ENCODE results near the gene TMCC2.
"Not testable (repeated sequence)": the region's sequence is repeated elsewhere in the genome, so short reads cannot be mapped to it uniquely, and the experiment has no call there.

Gene TMCC2

GRCh38 chr1:205283270-205284147 is 55.8 kb downstream of the TMCC2 start:
- no peak for DNase-seq (ENCODE audit: low read depth)

GRCh38 chr1:205284420-205285144 is 56.8 kb downstream of the TMCC2 start:
- peak; percentile 85 for DNase-seq (ENCODE audit: low read depth)

DNA sequence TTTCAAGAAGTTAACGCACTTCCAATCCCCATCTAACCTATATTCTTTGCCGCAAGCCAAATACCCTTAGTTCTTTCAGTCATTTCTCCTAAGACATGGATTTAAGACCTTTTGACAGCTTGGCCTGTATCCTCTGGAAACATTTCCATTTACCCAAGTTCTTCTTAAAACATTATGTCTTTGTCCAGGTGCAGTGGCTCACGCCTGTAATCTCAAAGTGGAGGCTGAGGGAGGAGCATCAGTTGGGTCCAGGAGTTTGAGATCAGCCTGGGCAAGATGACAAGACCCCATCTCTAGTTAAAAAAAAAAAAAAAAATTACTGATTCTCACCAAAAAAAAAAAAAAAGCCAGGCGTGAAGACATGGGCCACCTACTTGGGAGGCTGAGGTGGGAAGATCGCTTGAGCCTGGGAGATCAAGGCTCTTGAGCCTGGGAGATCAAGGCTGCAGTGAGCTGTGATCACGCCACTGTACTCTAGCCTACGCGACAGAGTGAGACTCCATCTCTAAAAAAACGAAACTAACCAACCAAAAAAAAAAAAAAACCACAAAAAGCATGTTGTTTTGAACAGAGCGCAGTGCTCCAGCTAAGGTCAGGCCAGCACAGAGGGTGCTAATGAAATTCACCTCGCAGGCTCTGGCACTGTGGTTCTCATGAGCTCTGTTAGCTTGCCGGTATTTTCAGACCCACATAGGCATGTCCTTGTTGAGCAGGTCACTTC is 57.8 kb downstream of the TMCC2 start:
- DNase-seq (ENCODE audit: low read depth), result no peak

DNA sequence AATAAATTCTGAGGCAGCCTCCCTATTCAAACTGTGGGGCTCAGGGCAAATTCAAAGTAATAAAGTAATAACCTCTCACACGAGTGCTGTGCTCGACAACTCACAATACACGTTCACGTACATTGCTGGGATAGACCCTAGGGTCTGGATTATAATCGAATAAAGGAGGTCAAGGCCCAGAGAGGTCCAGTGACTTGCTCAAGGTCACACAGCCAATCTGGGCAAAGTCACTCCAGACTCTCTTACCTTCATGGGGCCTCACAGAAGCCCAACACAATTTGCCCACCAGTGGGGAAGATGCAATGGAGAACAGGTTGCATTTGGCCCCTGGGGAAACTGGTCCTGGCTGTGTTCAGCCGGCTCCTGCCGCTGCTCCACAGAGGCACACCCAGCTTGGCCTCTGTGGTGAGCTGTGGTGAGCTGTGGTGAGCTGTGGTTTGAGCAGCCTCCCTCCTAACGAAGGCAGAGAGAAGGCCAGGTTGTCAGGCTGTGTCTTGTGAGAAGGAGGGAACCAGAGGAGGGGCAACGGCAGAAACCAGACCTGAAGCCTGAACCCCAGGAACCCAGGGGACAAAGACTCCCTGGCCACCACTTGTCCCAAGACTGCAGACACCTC is 58.7 kb downstream of the TMCC2 start:
- DNase-seq (ENCODE audit: low read depth), result no peak

DNA sequence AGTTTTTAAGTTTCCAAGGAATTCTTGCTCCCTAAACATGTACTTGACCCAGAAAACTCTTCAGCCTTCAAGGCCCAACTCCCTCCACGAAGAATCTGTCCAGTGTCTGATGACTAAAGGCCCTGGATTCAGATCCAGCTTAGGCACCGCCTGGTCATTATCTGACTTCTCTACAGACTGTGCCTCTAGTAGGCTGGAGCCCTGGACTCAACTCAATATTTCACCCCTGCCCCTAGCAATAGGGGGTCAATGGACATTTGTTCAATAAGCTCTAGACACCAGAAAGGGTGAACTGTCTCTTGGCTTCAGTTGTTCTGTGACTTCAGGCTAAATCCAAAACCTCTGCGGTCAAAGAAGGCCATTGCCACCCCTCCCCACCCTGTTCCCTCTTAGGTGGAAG is 59.3 kb downstream of the TMCC2 start:
- no peak for DNase-seq (ENCODE audit: low read depth)

GRCh38 chr1:205287767-205288559 is 60.2 kb downstream of the TMCC2 start:
- no peak for DNase-seq (ENCODE audit: low read depth)

GRCh38 chr1:205291596-205291995 is 63.9 kb downstream of the TMCC2 start:
- no peak for DNase-seq (ENCODE audit: low read depth)

DNA sequence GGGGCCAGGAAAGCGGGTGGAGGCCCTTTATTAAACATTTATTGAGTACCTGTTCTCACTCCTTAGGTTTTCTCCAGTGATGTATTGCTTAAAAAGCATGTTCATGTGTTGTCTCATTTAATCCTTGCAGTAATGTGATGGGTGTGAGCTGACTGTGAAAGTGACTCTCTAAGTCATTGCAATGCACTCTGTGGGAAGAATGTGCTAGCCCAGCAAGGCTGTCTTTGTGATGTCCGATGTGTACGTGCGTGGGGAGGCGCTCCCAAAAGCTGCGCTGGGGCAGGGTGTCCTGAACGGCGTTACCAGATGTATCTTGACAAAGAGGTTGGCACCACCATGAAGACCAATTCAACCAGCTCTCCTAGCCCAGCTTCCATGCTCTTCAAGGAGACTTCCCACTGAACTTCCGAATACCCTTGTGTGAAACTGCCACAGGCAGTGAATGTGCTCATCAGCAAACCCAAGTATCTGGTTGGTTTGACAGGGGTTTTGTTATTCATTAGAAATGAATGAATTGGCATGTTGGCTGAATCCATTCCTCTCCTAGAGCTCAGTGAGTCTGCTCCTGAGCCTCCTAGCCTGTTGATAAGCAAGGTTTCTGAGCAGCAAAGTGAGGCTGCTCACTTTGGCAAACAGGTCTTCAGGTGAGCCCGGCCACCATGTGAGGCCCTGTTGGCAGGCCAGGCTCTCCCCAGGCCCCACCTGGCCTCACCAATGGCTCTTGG is 65.8 kb downstream of the TMCC2 start:
- no peak for DNase-seq (ENCODE audit: low read depth)

DNA sequence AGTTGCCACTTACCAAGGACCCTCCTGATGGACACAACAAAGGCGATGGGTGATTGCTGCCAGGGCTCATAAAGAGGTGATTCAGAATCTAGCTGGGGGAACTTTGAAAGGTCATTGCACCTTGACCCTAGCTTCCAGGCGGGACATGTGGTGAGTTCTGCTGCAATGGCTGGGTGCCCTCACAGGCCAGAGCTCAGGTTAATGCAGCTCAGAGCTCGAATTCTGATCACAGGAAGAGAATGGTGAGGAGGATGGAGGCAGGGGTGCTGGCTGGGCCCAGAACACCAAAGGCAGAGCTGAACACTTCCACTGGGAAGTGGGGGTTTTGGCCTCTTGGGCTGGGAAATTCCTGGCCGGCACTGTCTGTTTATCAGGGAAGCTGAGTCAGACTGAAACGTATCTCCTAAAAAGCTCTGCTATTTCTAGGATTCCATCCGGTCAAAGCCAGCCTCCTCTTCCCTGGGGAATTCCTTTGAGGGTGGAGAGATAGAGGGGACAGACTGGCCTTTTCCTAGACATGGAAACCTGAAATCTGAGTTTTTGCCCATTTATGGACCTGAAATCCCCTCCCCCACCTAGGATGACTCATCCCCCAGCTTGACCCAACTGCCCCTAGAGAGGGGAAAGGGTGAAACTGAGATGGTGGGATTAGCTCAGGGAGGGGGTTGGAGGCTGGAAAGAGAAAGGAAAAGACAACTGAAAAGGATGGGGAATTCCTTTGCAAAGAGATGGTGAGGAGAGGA is 66.6 kb downstream of the TMCC2 start:
- DNase-seq (ENCODE audit: low read depth), result peak; percentile 49

DNA sequence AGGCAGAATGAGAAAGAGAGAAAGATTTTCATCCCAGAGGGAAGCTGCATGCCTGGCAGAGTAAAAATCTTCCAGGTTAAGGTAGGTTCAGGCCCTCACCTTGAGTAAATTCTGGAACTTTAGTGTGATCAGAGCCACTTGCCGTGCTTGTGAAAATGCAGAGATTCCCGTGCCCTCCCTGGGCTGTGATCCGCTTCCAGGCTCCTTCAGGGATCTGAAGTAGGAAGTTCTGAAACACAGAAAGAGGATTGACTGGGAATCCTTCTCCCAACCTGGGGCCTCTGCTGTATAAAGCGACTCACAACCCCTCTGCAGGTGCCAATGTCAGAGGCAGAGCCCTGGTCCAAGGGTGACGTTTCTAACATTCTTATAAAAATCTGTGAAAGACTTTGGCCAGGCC is 67.2 kb downstream of the TMCC2 start:
- no peak for DNase-seq (ENCODE audit: low read depth)

DNA sequence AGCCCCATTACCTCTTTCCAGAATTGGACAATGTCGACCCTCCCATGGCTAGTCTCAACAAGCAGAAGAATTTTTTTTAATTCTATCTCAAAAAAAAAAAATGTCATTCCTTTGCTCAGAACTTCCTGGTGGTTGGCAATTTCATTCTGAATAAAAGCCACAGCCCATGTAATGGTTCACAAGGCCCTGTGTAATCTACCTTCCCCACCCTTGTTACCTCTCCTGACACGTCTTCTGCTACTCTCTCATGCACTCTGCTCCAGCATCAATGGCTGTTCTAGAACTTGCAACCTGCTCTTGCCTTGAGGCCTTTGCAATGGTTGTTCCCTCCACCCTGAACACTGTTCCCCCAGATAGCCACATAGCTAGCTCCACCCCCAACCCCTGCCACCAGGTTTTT is 68.4 kb downstream of the TMCC2 start:
- DNase-seq (ENCODE audit: low read depth), result no peak

DNA sequence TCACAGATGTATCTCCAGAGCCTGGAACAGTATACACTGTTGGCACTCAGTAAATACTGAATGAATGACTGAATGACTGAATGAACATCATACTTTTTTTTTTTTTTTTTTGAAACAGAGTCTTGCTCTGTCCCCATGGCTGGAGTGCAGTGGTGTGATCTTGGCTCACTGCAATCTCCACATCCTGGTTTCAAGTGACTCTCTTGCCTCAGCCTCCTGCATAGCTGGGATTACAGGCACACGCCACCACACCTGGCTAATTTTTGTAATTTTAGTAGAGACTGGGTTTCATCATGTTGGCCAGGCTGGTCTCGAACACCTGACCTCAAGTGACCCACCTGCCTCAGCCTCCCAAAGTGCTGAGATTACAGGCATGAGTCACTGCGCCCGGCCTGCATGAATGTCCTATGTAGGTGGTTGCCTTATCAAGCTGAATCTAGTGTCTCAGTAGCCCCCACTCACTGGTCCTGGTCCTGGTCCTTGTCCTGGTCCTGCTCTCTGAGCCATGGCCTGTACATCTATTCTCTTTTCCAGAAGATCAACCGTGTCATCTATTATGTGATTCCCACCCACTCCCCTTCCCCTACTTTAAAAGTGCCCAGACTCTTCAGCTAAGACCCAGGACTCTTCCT is 69.9 kb downstream of the TMCC2 start:
- DNase-seq (ENCODE audit: low read depth), result not testable (repeated sequence)

GRCh38 chr1:205298191-205298994 is 70.6 kb downstream of the TMCC2 start:
- peak; percentile 69 for DNase-seq (ENCODE audit: low read depth)

- no peak for DNase-seq (ENCODE audit: low read depth)
Observed at GRCh38 chr1:205300149-205300548, 72.4 kb downstream of the TMCC2 start.

DNA sequence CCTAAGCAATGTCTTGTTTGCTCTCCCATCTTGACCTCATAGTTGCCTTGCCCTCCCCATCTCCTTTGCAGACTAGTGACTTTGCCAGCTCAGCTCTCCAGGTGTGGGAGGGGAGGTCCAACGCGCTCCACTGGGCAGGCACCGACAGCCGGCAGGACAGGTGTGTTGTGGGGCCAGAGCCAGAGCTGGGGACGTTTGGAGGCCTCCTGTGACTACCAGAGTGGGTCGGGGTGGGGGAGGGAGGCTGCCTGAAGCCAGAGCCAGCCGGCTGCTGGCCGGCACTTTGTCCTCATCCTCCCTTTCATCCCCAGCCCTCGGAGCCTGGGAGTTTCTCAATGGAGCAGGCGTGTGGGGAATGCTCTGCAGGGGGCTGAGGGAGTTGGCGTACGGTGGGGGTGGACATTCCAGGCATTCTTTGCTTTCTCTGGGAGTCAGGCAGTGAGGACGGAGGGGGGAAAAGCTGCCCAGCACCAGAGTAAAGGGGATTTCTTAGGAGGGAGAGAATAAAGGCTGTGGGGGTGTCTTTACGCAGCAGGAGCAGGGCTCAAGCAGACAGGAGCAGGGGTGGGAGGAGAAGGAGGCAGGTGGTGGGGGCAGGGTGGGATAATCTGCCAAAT is 73.6 kb downstream of the TMCC2 start:
- peak; percentile 67 for DNase-seq (ENCODE audit: low read depth)

DNA sequence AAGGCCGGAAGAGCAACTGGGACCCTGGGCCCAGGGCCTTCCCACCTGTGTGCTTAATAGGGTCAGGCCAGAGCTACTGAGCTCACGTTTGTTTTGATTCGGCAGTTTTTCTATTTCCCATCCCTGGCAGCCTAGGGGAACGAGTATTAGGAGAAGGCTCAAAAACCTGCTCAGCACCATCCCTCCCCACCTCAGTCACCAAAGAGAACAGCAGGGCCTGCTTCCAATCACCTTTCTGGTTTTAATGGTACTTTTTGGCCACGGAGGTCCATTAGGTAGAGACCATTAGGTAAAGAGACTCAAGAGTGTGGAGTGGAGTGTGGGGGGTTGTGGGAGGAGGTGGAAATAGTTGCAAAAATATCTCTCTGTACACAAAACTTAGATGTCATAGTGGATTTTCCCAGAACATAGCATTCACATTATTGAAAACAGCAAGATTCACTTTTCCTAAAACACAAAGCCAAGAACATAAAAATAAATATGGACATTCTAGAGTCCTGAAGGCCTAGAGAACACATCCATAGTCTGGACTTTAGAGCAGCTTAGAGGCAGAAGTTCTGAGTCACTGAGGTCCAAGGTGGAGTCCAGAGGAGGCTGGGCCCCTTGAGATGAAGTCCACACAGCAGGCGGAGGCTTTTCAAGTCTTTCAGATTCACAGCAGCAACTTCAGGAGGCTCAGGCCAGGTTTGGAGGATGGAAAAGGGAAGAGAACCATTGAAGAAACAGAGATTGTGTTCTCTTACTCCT is 74.3 kb downstream of the TMCC2 start:
- no peak for DNase-seq (ENCODE audit: low read depth)

GRCh38 chr1:205303247-205303888 is 75.6 kb downstream of the TMCC2 start:
- no peak for DNase-seq (ENCODE audit: low read depth)
